Measurements from ENCODE around the gene WDR88. TPM values are rescaled to one million over a fixed set of nuclear protein-coding genes. Genes with fewer than 3 reads are reported as not detected.

The WDR88 gene
- total RNA-seq, 4 donors from 2014 or later = not detected

GRCh38 chr19:33216198-33216830, 84.4 kb downstream of the WDR88 start:
- no peak for TF ChIP-seq CTCF (IDR thresholded peaks at IDR 0.05 in 4 of 5, conservative IDR thresholded peaks at IDR 0.05 in 1 of 5)
- TF ChIP-seq POLR2A (IDR thresholded peaks at IDR 0.05) = no peak
- no peaks in the 10 kb centered on the region for H3K4me1 ChIP-seq
- H3K9me3 ChIP-seq = no peaks in the 10 kb centered on the region
- DNase-seq (no peak), ATAC-seq (no peak)
- no peaks in the 10 kb centered on the region for H3K27me3 ChIP-seq
- in situ Hi-C loops (cut with MboI; ENCODE audit: low sequenced_read_pairs in 4 of 4) (no loop called here), intact Hi-C loops (cut with DNase I; ENCODE audit: low total_unique reads) (no loop called here)
- H3K36me3 ChIP-seq = no peaks in the 10 kb centered on the region
- H3K4me3 ChIP-seq = no peak overlapping the region
- no peak overlapping the region for H3K27ac ChIP-seq

GRCh38 chr19:33217881-33218280, 86.0 kb downstream of the WDR88 start:
- no peaks in the 10 kb centered on the region for H3K4me1 ChIP-seq
- ATAC-seq (no peak), DNase-seq (no peak)
- no peaks in the 10 kb centered on the region for H3K9me3 ChIP-seq
- no peak overlapping the region for H3K4me3 ChIP-seq
- no peak overlapping the region for H3K27ac ChIP-seq
- TF ChIP-seq CTCF (IDR thresholded peaks at IDR 0.05 in 4 of 5, conservative IDR thresholded peaks at IDR 0.05 in 1 of 5) = no peak
- TF ChIP-seq POLR2A (IDR thresholded peaks at IDR 0.05) = no peak
- in situ Hi-C loops (cut with MboI; ENCODE audit: low sequenced_read_pairs in 4 of 4) (no loop called here), intact Hi-C loops (cut with DNase I; ENCODE audit: low total_unique reads) (no loop called here)
- no peaks in the 10 kb centered on the region for H3K36me3 ChIP-seq
- H3K27me3 ChIP-seq = peaks cover 0 to 8% (median 4%) of the 10 kb centered on the region in 3 donors

- Histone ChIP-seq H3K4me1 (no peaks in the 10 kb centered on the region), H3K4me3 (no peak overlapping the region), H3K27ac (no peak overlapping the region), H3K27me3 (peaks cover 5 to 15% (median 10%) of the 10 kb centered on the region in 3 donors), H3K9me3 (no peaks in the 10 kb centered on the region), H3K36me3 (no peaks in the 10 kb centered on the region)
- no peak for DNase-seq
- in situ Hi-C loops (cut with MboI; ENCODE audit: low sequenced_read_pairs in 4 of 4) (no loop called here), intact Hi-C loops (cut with DNase I; ENCODE audit: low total_unique reads) (no loop called here)
- ATAC-seq = no peak
- no peak for TF ChIP-seq CTCF (IDR thresholded peaks at IDR 0.05 in 4 of 5, conservative IDR thresholded peaks at IDR 0.05 in 1 of 5)
- no peak for TF ChIP-seq POLR2A (IDR thresholded peaks at IDR 0.05)
Measured at GRCh38 chr19:33219261-33219815, 87.4 kb downstream of the WDR88 start.

- no peak overlapping the region for H3K27ac ChIP-seq
- DNase-seq = no peak
- no peaks in the 10 kb centered on the region for H3K36me3 ChIP-seq
- no peak overlapping the region for H3K4me3 ChIP-seq
- intact Hi-C loops (cut with DNase I; ENCODE audit: low total_unique reads) = no loop called here
- no peaks in the 10 kb centered on the region for H3K4me1 ChIP-seq
- H3K9me3 ChIP-seq = no peaks in the 10 kb centered on the region
- H3K27me3 ChIP-seq = peaks cover 13 to 23% (median 17%) of the 10 kb centered on the region in 3 donors
- TF ChIP-seq CTCF (IDR thresholded peaks at IDR 0.05 in 4 of 5, conservative IDR thresholded peaks at IDR 0.05 in 1 of 5) (no peak), POLR2A (IDR thresholded peaks at IDR 0.05) (no peak)
- in situ Hi-C loops (cut with MboI; ENCODE audit: low sequenced_read_pairs in 4 of 4) = no loop called here
- no peak for ATAC-seq
Measured at GRCh38 chr19:33220115-33220514, 88.2 kb downstream of the WDR88 start.

Measured in gastrocnemius medialis (tissue), 4 donors.